ENCODE results near the gene ARIH2.
"Not testable (repeated sequence)": the region's sequence is repeated elsewhere in the genome, so short reads cannot be mapped to it uniquely, and the experiment has no call there.

ARIH2 gene

GRCh38 chr3:48918388-48919214 lies at the start of gene ARIH2:
Gene ARIH2, plus strand, starts transcription at chr3:48918842. Its CDS starts 8,717 bp downstream, at chr3:48927559.
- no peak for FAIRE-seq

GRCh38 chr3:48877671-48878070 lies 41.0 kb upstream of the ARIH2 start:
- FAIRE-seq, result no peak

- FAIRE-seq, result no peak
These were observed 39.2 kb upstream of the ARIH2 start for GRCh38 chr3:48879307-48879993.

GRCh38 chr3:48879994-48880377 lies 38.7 kb upstream of the ARIH2 start:
- FAIRE-seq, result no peak

GRCh38 chr3:48881006-48881405 lies 37.6 kb upstream of the ARIH2 start:
- FAIRE-seq, result no peak

GRCh38 chr3:48881652-48882114 lies 37.0 kb upstream of the ARIH2 start:
- FAIRE-seq, result no peak

GRCh38 chr3:48885753-48886152 lies 32.9 kb upstream of the ARIH2 start:
- FAIRE-seq, result no peak

GRCh38 chr3:48891606-48892005 lies 27.0 kb upstream of the ARIH2 start:
- FAIRE-seq, result no peak

GRCh38 chr3:48894516-48894915 lies 24.1 kb upstream of the ARIH2 start:
- no peak for FAIRE-seq

GRCh38 chr3:48896936-48897335 lies 21.7 kb upstream of the ARIH2 start:
- FAIRE-seq, result no peak

GRCh38 chr3:48897460-48898376 lies 20.9 kb upstream of the ARIH2 start:
- FAIRE-seq, result no peak

GRCh38 chr3:48898383-48899234 lies 20.0 kb upstream of the ARIH2 start, which contains the start of gene SLC25A20:
Gene SLC25A20, minus strand, starts transcription at chr3:48898882. Its CDS starts 88 bp downstream, at chr3:48898794.
- no peak for FAIRE-seq

GRCh38 chr3:48899273-48899672 lies 19.4 kb upstream of the ARIH2 start:
- FAIRE-seq, result no peak

- not testable (repeated sequence) for FAIRE-seq
These were observed 11.6 kb upstream of the ARIH2 start for GRCh38 chr3:48907026-48907425.

GRCh38 chr3:48915296-48915695 lies 3.3 kb upstream of the ARIH2 start:
- no peak for FAIRE-seq

GRCh38 chr3:48919215-48920138 lies 835 bp downstream of the ARIH2 start:
- FAIRE-seq, result no peak

GRCh38 chr3:48926425-48927392 lies 8.1 kb downstream of the ARIH2 start:
- FAIRE-seq, result no peak

GRCh38 chr3:48927928-48928327 lies 9.3 kb downstream of the ARIH2 start:
- FAIRE-seq, result no peak

- no peak for FAIRE-seq
These were observed 10.0 kb downstream of the ARIH2 start for GRCh38 chr3:48928679-48929078.

Data from TTC549 (cell line).